Measurements from ENCODE around the gene CUX1.
A peak's percentile ranks its signal among the peaks of the same experiment; 100 is the strongest.
"Not testable (repeated sequence)": the region's sequence is repeated elsewhere in the genome, so short reads cannot be mapped to it uniquely, and the experiment has no call there.

The CUX1 gene

DNA sequence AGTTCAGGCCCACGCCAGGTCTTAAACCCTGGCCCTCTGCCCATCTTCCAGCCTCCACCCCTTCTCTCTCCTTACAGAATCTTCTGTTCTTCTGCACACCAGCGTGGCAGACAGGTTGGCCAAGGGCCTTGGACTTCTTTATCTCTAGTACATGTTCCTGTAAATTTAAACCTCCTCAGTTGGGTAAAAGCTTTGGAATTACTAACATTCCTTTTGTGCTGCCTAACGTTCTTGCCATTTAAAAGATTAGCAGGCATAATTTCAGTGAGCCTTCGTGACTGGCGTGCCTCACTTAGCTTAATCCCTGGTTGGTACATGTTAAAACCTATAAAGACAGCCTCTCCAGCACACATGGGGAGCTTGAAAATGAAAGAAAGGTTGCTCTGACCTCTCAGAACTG, 192.2 kb downstream of the CUX1 start:
- H3K4me1 ChIP-seq (ENCODE audit: control insufficient read depth, insufficient read depth, low read length) = no peaks in the 10 kb centered on the region; the same call in 1 of the 2 replicates
- no peaks in the 10 kb centered on the region for H3K36me3 ChIP-seq (ENCODE audit: control insufficient read depth in 2 of 2, insufficient read depth in 1 of 2, low read length in 2 of 2)
- ChIA-PET POLR2A (interaction anchor here (1.6 kb wide), 1 partner anchor 15 kb away, joined by 3 read pairs; no protein-coding TSS in a partner anchor), CTCF (no interaction called here)
- no peak overlapping the region for H3K4me3 ChIP-seq (ENCODE audit: low read depth, low read length)
- no peaks in the 10 kb centered on the region for H3K9me3 ChIP-seq (ENCODE audit: control insufficient read depth, insufficient read depth, low read depth, low read length)
- H3K27ac ChIP-seq (ENCODE audit: extremely low read depth, low read depth, low read length) = no peak overlapping the region
- TF ChIP-seq, protein P1, sequence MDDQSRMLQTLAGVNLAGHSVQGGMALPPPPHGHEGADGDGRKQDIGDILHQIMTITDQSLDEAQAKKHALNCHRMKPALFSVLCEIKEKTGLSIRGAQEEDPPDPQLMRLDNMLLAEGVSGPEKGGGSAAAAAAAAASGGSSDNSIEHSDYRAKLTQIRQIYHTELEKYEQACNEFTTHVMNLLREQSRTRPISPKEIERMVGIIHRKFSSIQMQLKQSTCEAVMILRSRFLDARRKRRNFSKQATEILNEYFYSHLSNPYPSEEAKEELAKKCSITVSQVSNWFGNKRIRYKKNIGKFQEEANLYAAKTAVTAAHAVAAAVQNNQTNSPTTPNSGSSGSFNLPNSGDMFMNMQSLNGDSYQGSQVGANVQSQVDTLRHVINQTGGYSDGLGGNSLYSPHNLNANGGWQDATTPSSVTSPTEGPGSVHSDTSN (CRISPR knock-in tag; IDR thresholded peaks at IDR 0.05) = no peak
- TF ChIP-seq, protein P2, sequence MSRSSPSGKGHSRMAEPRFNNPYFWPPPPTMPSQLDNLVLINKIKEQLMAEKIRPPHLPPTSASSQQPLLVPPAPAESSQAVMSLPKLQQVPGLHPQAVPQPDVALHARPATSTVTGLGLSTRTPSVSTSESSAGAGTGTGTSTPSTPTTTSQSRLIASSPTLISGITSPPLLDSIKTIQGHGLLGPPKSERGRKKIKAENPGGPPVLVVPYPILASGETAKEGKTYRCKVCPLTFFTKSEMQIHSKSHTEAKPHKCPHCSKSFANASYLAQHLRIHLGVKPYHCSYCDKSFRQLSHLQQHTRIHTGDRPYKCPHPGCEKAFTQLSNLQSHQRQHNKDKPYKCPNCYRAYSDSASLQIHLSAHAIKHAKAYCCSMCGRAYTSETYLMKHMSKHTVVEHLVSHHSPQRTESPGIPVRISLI (tag by site-specific recombination; IDR thresholded peaks at IDR 0.05) = no peak
- TF ChIP-seq ZNF777 (tag by site-specific recombination; IDR thresholded peaks at IDR 0.05; ENCODE audit: borderline replicate concordance) = no peak
- TF ChIP-seq GLIS1 (tag by site-specific recombination; IDR thresholded peaks at IDR 0.05) = no peak

DNA sequence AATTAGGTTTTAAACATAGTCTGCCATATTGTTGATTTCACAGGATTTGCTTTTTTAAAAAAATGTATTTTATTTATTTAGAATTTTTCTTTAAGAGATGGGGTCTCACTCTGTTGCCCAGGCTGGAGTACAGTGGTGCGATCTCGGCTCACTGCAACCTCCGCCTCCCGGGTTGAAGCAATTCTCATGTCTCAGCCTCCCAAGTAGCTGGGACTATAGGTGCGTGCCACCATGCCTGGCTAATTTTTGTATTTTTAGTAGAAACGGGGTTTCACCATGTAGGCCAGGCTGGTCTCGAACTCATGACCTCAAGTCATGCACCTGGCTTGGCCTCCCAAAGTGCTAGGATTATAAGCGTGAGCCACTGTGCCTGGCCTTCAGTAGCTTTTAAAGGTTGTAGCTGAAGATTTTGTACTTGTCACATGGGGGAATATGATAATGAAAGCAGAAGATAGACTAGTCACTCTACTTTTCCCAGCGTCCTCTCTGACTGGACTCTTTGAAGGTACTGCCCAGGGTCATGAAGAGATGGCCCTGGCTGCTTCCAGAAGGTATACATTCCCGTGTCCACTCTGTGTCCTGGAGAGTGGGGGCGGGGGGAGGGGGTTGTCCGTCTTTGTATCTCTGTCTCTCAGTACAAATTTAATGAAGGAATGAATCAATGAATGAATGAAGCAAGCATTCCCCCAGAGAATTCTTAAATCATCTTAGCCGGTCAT, 194.8 kb downstream of the CUX1 start:
- ChIA-PET POLR2A (interaction anchor here (1.2 kb wide), 1 partner anchor 92 kb away, joined by 3 read pairs; no protein-coding TSS in a partner anchor), CTCF (interaction anchor here (0.5 kb wide), 1 partner anchor 1381 kb away, joined by 3 read pairs; no protein-coding TSS in a partner anchor)
- H3K4me1 ChIP-seq (ENCODE audit: control insufficient read depth, insufficient read depth, low read length); H3K4me3 ChIP-seq (ENCODE audit: low read depth, low read length); H3K36me3 ChIP-seq (ENCODE audit: control insufficient read depth in 2 of 2, insufficient read depth in 1 of 2, low read length in 2 of 2); H3K9me3 ChIP-seq (ENCODE audit: control insufficient read depth, insufficient read depth, low read depth, low read length); H3K27ac ChIP-seq (ENCODE audit: extremely low read depth, low read depth, low read length): not testable (repeated sequence)
- TF ChIP-seq ZNF121 (tag by site-specific recombination; IDR thresholded peaks at IDR 0.05) = peak; percentile 89

DNA sequence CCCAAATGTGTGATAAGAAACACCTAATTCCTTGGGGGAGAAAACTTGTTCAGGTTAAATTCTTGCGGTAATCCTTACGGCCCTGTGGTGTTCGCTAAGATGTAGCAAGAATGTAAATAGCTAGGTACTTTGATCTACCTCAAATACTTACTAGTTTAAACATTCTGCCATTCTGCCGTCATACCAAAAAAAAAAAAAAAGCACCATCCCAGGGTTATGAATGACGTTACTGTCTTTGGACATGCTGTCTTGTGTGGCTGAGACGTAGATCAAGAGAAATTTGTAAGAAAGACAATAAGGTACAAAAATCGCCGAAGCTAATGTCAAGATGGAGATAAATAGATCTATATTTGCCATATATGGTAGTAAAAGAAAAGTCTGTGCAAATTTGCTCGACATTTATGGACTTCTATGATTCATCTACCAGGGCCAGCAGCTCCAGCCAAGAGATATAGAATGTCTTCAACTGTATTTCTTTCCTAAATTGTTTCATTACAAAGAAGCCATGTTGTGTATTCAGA, 195.6 kb downstream of the CUX1 start:
- Histone ChIP-seq H3K36me3 (ENCODE audit: control insufficient read depth in 2 of 2, insufficient read depth in 1 of 2, low read length in 2 of 2) (no peaks in the 10 kb centered on the region), H3K4me1 (ENCODE audit: control insufficient read depth, insufficient read depth, low read length) (no peaks in the 10 kb centered on the region; the same call in 1 of the 2 replicates), H3K27ac (ENCODE audit: extremely low read depth, low read depth, low read length) (no peak overlapping the region), H3K4me3 (ENCODE audit: low read depth, low read length) (no peak overlapping the region), H3K9me3 (ENCODE audit: control insufficient read depth, insufficient read depth, low read depth, low read length) (no peaks in the 10 kb centered on the region)
- ChIA-PET CTCF (interaction anchor here (0.5 kb wide), 1 partner anchor 1382 kb away, joined by 3 read pairs; no protein-coding TSS in a partner anchor), POLR2A (interaction anchor here (1.2 kb wide), 1 partner anchor 91 kb away, joined by 3 read pairs; no protein-coding TSS in a partner anchor)
- TF ChIP-seq ZNF629 (tag by site-specific recombination; IDR thresholded peaks at IDR 0.05) = peak; percentile 86
- TF ChIP-seq ZBTB21 (tag by site-specific recombination; IDR thresholded peaks at IDR 0.05) = peak; percentile 70; the same call in 1 of the 2 replicates
- TF ChIP-seq MEIS1 (CRISPR knock-in tag; IDR thresholded peaks at IDR 0.05; ENCODE audit: borderline replicate concordance) = no peak
- TF ChIP-seq, protein P3, sequence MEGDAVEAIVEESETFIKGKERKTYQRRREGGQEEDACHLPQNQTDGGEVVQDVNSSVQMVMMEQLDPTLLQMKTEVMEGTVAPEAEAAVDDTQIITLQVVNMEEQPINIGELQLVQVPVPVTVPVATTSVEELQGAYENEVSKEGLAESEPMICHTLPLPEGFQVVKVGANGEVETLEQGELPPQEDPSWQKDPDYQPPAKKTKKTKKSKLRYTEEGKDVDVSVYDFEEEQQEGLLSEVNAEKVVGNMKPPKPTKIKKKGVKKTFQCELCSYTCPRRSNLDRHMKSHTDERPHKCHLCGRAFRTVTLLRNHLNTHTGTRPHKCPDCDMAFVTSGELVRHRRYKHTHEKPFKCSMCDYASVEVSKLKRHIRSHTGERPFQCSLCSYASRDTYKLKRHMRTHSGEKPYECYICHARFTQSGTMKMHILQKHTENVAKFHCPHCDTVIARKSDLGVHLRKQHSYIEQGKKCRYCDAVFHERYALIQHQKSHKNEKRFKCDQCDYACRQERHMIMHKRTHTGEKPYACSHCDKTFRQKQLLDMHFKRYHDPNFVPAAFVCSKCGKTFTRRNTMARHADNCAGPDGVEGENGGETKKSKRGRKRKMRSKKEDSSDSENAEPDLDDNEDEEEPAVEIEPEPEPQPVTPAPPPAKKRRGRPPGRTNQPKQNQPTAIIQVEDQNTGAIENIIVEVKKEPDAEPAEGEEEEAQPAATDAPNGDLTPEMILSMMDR (tag by site-specific recombination; IDR thresholded peaks at IDR 0.05) = no peak
- TF ChIP-seq, protein P4, sequence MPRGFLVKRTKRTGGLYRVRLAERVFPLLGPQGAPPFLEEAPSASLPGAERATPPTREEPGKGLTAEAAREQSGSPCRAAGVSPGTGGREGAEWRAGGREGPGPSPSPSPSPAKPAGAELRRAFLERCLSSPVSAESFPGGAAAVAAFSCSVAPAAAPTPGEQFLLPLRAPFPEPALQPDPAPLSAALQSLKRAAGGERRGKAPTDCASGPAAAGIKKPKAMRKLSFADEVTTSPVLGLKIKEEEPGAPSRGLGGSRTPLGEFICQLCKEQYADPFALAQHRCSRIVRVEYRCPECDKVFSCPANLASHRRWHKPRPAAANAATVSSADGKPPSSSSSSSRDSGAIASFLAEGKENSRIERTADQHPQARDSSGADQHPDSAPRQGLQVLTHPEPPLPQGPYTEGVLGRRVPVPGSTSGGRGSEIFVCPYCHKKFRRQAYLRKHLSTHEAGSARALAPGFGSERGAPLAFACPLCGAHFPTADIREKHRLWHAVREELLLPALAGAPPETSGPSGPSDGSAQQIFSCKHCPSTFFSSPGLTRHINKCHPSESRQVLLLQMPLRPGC (tag by site-specific recombination; IDR thresholded peaks at IDR 0.05) = 0 out of 2 replicates have a peak, but pooled peaks have one; percentile 25
- TF ChIP-seq, protein P5, sequence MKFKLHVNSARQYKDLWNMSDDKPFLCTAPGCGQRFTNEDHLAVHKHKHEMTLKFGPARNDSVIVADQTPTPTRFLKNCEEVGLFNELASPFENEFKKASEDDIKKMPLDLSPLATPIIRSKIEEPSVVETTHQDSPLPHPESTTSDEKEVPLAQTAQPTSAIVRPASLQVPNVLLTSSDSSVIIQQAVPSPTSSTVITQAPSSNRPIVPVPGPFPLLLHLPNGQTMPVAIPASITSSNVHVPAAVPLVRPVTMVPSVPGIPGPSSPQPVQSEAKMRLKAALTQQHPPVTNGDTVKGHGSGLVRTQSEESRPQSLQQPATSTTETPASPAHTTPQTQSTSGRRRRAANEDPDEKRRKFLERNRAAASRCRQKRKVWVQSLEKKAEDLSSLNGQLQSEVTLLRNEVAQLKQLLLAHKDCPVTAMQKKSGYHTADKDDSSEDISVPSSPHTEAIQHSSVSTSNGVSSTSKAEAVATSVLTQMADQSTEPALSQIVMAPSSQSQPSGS (tag by site-specific recombination; IDR thresholded peaks at IDR 0.05; ENCODE audit: low read depth) = 0 out of 2 replicates have a peak, but pooled peaks have one; percentile 19
- TF ChIP-seq, protein P2 (tag by site-specific recombination; IDR thresholded peaks at IDR 0.05) = 0 out of 2 replicates have a peak, but pooled peaks have one; percentile 55
- TF ChIP-seq, protein P6, sequence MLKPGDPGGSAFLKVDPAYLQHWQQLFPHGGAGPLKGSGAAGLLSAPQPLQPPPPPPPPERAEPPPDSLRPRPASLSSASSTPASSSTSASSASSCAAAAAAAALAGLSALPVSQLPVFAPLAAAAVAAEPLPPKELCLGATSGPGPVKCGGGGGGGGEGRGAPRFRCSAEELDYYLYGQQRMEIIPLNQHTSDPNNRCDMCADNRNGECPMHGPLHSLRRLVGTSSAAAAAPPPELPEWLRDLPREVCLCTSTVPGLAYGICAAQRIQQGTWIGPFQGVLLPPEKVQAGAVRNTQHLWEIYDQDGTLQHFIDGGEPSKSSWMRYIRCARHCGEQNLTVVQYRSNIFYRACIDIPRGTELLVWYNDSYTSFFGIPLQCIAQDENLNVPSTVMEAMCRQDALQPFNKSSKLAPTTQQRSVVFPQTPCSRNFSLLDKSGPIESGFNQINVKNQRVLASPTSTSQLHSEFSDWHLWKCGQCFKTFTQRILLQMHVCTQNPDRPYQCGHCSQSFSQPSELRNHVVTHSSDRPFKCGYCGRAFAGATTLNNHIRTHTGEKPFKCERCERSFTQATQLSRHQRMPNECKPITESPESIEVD (tag by site-specific recombination; IDR thresholded peaks at IDR 0.05) = 0 out of 2 replicates have a peak, but pooled peaks have one; percentile 49
